Measurements from ENCODE around the gene CTSC.
A peak's percentile ranks its signal among the peaks of the same experiment; 100 is the strongest.

The CTSC gene

GRCh38 chr11:88297421-88297820 is 40.1 kb downstream of the CTSC start:
- TF ChIP-seq EZH2 (IDR thresholded peaks at IDR 0.05) (no peak), FOXP2 (optimal IDR thresholded peaks at IDR 0.05; ENCODE audit: control extremely low read depth, extremely low read length, insufficient read depth) (no peak), POLR2AphosphoS5 (IDR thresholded peaks at IDR 0.05; ENCODE audit: borderline replicate concordance, low read depth, low read length) (no peak)
- H3K9ac ChIP-seq (ENCODE audit: insufficient read length) = no peak overlapping the region
- H3K27ac ChIP-seq = no peak overlapping the region
- peaks cover 41% of the 10 kb centered on the region for H3K36me3 ChIP-seq (ENCODE audit: insufficient read depth, low read length)
- H3K4me3 ChIP-seq = no peak overlapping the region
- no peaks in the 10 kb centered on the region for H3K9me3 ChIP-seq (ENCODE audit: low read depth, low read length)
- no peak for DNase-seq (ENCODE audit: low read depth, low spot score)

GRCh38 chr11:88295028-88295427 is 42.5 kb downstream of the CTSC start:
- Histone ChIP-seq H3K4me3 (no peak overlapping the region), H3K9ac (ENCODE audit: insufficient read length) (no peak overlapping the region), H3K36me3 (ENCODE audit: insufficient read depth, low read length) (peaks cover 34% of the 10 kb centered on the region), H3K9me3 (ENCODE audit: low read depth, low read length) (no peaks in the 10 kb centered on the region), H3K27ac (no peak overlapping the region)
- no peak for DNase-seq (ENCODE audit: low read depth, low spot score)
- TF ChIP-seq POLR2AphosphoS5 (IDR thresholded peaks at IDR 0.05; ENCODE audit: borderline replicate concordance, low read depth, low read length) (no peak), EZH2 (IDR thresholded peaks at IDR 0.05) (no peak), FOXP2 (optimal IDR thresholded peaks at IDR 0.05; ENCODE audit: control extremely low read depth, extremely low read length, insufficient read depth) (no peak)

- H3K9me3 ChIP-seq (ENCODE audit: low read depth, low read length) = no peaks in the 10 kb centered on the region
- no peak for DNase-seq (ENCODE audit: low read depth, low spot score)
- H3K9ac ChIP-seq (ENCODE audit: insufficient read length) = no peak overlapping the region
- H3K36me3 ChIP-seq (ENCODE audit: insufficient read depth, low read length) = peaks cover 34% of the 10 kb centered on the region
- TF ChIP-seq POLR2AphosphoS5 (IDR thresholded peaks at IDR 0.05; ENCODE audit: borderline replicate concordance, low read depth, low read length) (no peak), EZH2 (IDR thresholded peaks at IDR 0.05) (no peak), FOXP2 (optimal IDR thresholded peaks at IDR 0.05; ENCODE audit: control extremely low read depth, extremely low read length, insufficient read depth) (no peak)
- no peak overlapping the region for H3K4me3 ChIP-seq
- H3K27ac ChIP-seq = no peak overlapping the region
Measured at GRCh38 chr11:88293931-88294330, 43.6 kb downstream of the CTSC start.

GRCh38 chr11:88292171-88292843 is 45.2 kb downstream of the CTSC start:
- Histone ChIP-seq H3K4me3 (no peak overlapping the region), H3K9ac (ENCODE audit: insufficient read length) (no peak overlapping the region), H3K9me3 (ENCODE audit: low read depth, low read length) (no peaks in the 10 kb centered on the region), H3K27ac (peak overlapping the region; percentile 29; the same call in 1 of the 2 replicates), H3K36me3 (ENCODE audit: insufficient read depth, low read length) (peaks cover 44% of the 10 kb centered on the region)
- TF ChIP-seq FOXP2 (optimal IDR thresholded peaks at IDR 0.05; ENCODE audit: control extremely low read depth, extremely low read length, insufficient read depth) (no peak), EZH2 (IDR thresholded peaks at IDR 0.05) (no peak), POLR2AphosphoS5 (IDR thresholded peaks at IDR 0.05; ENCODE audit: borderline replicate concordance, low read depth, low read length) (no peak)
- peak; percentile 45 for DNase-seq (ENCODE audit: low read depth, low spot score)

GRCh38 chr11:88288560-88288959 is 49.0 kb downstream of the CTSC start:
- Histone ChIP-seq H3K9me3 (ENCODE audit: low read depth, low read length) (no peaks in the 10 kb centered on the region), H3K9ac (ENCODE audit: insufficient read length) (no peak overlapping the region), H3K36me3 (ENCODE audit: insufficient read depth, low read length) (peaks cover 16% of the 10 kb centered on the region), H3K4me3 (no peak overlapping the region), H3K27ac (no peak overlapping the region)
- DNase-seq (ENCODE audit: low read depth, low spot score) = no peak
- no peak for TF ChIP-seq FOXP2 (optimal IDR thresholded peaks at IDR 0.05; ENCODE audit: control extremely low read depth, extremely low read length, insufficient read depth)
- no peak for TF ChIP-seq POLR2AphosphoS5 (IDR thresholded peaks at IDR 0.05; ENCODE audit: borderline replicate concordance, low read depth, low read length)
- TF ChIP-seq EZH2 (IDR thresholded peaks at IDR 0.05) = no peak

GRCh38 chr11:88284336-88285050 is 53.0 kb downstream of the CTSC start:
- Histone ChIP-seq H3K27ac (peak overlapping the region; percentile 33; the same call in 1 of the 2 replicates), H3K9ac (ENCODE audit: insufficient read length) (no peak overlapping the region), H3K36me3 (ENCODE audit: insufficient read depth, low read length) (peaks cover 10% of the 10 kb centered on the region; the same call in 1 of the 2 replicates), H3K4me3 (no peak overlapping the region; the same call in 1 of the 2 replicates), H3K9me3 (ENCODE audit: low read depth, low read length) (no peaks in the 10 kb centered on the region)
- DNase-seq (ENCODE audit: low read depth, low spot score) = no peak
- no peak for TF ChIP-seq EZH2 (IDR thresholded peaks at IDR 0.05)
- TF ChIP-seq POLR2AphosphoS5 (IDR thresholded peaks at IDR 0.05; ENCODE audit: borderline replicate concordance, low read depth, low read length) = no peak
- no peak for TF ChIP-seq FOXP2 (optimal IDR thresholded peaks at IDR 0.05; ENCODE audit: control extremely low read depth, extremely low read length, insufficient read depth)

GRCh38 chr11:88282747-88283515 is 54.6 kb downstream of the CTSC start:
- H3K9ac ChIP-seq (ENCODE audit: insufficient read length) = no peak overlapping the region
- 0 out of 2 replicates have a peak, but pooled peaks cover 2% of the 10 kb centered on the region for H3K36me3 ChIP-seq (ENCODE audit: insufficient read depth, low read length)
- DNase-seq (ENCODE audit: low read depth, low spot score) = no peak
- H3K4me3 ChIP-seq = no peak overlapping the region
- H3K9me3 ChIP-seq (ENCODE audit: low read depth, low read length) = no peaks in the 10 kb centered on the region
- TF ChIP-seq POLR2AphosphoS5 (IDR thresholded peaks at IDR 0.05; ENCODE audit: borderline replicate concordance, low read depth, low read length) (no peak), EZH2 (IDR thresholded peaks at IDR 0.05) (no peak), FOXP2 (optimal IDR thresholded peaks at IDR 0.05; ENCODE audit: control extremely low read depth, extremely low read length, insufficient read depth) (no peak)
- H3K27ac ChIP-seq = no peak overlapping the region

- Histone ChIP-seq H3K9ac (ENCODE audit: insufficient read length) (no peak overlapping the region), H3K27ac (no peak overlapping the region), H3K4me3 (no peak overlapping the region), H3K9me3 (ENCODE audit: low read depth, low read length) (no peaks in the 10 kb centered on the region), H3K36me3 (ENCODE audit: insufficient read depth, low read length) (no peaks in the 10 kb centered on the region)
- TF ChIP-seq FOXP2 (optimal IDR thresholded peaks at IDR 0.05; ENCODE audit: control extremely low read depth, extremely low read length, insufficient read depth) (no peak), POLR2AphosphoS5 (IDR thresholded peaks at IDR 0.05; ENCODE audit: borderline replicate concordance, low read depth, low read length) (no peak), EZH2 (IDR thresholded peaks at IDR 0.05) (no peak)
- DNase-seq (ENCODE audit: low read depth, low spot score) = no peak
Measured at GRCh38 chr11:88281317-88281712, 56.2 kb downstream of the CTSC start.
